Pons (tissue), 1 donor: ENCODE data around the gene CKS1B.

Source experiments
- DNase-seq: peaks from one replicate; pipeline ENCODE4 v3.0.0-alpha.2; 2016; ENCODE audit warnings: low spot score

CKS1B gene

DNA sequence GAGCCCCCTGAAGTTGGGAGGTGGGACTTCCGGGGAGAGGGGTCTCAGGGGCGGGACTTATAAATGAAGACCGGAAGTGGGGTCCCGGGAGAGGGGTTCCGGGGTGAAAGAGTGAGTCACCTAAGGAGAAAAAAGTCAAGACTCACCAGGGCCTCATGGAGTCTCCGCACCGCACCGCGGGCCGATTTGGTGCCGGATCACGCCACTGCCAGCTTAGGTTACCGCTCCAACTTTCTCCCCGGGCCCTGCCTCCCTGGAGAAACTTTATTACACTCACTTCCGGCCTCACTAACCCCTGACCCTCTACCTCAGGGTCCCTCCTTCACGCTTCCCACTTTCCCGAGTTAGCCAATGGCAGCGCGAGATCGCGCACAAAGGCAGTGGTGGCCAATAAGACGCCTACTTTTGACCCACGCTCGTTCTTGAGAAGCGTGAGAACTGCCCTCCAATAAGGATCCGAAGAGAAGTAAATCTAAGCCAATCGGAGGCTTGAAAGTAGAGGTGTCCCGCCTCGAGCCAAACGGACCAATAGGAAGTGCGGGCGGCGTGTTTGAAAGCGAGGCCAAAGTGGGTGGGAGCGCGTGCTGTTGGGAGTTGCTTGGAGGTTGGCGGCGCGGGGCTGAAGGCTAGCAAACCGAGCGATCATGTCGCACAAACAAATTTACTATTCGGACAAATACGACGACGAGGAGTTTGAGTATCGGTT, at the start of gene CKS1B:
CKS1B (plus strand) TSS at position 580 of the 706 bp plus-strand sequence; CDS start at position 645, 65 bp downstream.
- DNase-seq, result peak; percentile 100

DNA sequence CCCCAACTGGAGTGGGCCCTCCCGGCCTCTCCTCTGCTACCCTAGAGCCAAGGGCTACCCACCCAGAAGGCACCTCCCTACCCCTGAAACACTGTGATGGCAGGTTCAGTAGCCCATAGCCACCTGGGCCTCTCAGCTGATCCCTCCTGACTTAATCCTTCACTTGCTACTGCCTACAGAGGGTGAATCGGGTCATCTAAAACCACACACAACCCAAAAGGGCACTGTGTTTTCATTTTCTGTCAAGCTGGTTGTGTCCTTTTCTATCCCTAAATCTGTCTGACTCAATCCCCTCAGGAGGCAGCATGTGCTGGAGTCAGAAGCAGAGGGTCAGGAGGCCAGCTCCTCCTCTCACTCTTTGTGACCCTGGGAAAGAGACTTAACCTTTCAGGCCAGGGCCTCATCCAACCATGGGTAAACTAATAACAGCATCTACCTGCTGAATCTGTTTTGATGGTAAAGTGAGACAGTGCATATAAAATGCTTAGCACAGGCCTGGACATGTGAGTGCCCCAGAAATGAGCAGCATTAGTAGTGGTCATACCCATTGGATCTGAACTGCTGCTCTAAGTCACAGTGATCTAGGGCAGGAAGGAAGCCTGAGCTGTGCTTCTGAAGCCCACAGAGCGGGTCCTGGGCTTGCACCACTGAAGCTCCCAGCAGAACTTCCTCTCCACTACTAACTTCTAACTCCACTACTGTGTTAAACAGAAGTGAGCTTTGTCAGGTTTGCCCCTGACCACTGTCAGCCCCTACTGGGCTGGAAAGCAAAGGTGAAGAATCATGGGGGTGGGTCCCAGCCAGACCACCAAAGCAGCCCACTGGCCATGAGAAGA, 48.9 kb upstream of the CKS1B start:
- DNase-seq, result no peak

DNA sequence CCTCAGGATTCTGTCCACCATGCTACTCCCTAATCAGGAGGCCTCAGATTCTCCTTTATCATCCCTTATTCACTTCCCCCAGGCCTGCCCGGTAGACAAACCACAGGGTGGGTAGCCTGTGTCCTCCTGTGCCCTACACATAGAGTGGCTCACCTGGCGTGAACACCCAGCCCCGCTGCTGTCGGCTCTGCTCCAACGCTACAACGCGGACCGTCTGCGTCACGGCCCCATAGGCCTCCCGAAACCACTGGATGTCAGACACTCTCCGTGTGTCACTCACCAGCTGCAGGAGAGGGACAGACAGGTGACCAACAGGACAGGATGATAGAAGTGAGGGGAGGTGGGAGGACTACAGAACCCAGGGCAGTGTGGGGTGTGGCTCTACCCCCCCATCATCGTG, 48.3 kb upstream of the CKS1B start:
- no peak for DNase-seq

DNA sequence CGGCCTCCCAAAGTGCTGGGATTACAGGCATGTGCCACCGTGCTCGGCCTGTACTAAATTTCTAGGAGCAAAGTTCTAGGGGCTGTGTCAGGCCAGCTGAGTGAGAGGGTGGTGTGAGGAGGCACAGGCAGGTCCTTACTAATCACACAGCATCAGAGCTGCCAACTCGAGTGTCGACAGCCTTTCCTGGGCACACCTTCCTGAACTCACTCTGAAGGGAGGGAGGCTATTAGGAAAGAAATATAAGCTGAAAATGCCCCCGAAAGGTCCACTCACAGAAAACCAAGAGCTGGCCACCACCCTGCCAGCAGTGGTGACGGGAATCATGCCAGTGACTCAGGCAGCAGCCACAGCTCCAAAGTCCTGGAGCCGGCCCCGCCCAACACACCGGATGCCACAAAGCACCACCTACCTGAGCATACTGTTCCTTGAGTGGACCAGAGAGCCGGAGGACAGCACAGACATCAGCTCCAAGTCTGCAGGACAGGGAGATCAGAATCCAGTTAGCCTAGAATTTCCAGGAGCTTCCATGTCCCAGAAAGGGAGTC, 42.5 kb upstream of the CKS1B start:
- DNase-seq, result no peak

DNA sequence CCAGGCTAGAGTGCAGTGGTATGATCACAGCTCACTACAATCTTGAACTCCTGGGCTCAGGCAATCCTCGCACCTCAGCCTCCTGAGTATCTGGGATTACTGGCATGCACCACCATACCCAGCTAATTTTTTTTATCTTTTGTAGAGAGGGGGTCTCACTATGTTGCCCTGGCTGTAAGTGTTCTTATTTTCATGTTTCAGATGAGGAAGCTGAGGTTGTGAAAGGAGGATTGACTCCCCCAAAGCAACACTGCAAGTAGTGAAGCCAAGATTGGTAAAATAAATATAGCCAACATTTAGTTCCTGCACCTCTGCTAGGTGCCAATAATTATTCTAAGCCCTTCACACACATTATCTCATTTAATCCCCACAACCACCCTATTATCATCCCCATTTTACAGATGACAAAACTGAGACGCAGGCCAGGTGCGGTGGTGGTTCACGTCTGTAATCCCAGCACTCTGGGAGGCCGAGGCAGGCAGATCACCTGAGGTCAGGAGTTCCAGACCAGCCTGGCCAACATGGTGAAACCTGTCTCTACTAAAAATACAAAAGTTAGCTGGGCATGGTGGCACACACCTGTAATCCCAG, 40.0 kb upstream of the CKS1B start:
- no peak for DNase-seq

DNA sequence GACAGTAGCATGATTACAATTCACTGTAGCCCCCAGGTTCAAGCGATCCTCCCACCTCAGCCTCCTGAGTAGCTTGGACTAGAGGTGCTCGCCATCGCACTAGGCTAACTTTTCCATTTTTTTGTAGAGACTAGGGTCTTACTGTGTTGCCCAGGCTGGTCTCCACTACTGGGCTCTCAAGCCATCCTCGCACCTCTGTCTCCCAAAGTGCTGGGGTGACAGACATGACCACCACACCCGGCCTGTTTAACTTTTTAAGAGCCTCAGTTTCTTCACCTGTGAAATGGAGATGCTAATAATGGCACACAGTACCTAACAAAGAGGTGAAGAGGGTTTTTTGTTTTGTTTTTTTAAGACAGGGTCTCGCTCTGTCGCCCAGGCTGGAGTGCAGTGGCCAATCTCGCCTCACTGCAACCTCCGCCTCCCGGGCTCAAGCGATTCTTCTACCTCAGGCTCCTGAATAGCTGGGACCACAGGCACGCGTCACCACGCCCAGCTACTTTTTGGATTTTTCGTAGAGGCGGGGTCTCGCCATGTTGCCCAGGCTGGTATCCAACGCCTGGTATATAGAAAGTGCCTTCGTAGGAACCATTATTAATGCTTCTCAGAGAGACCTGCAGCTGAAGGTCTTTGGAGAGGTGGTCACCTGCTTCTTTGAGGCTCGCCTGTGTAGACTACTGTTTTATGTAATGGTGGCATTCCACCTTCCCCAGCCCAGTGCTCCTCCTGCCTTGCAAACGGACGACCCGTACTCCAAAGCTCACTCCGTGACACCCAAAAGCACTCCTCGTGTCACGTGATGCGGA, 38.5 kb upstream of the CKS1B start:
- no peak for DNase-seq

DNA sequence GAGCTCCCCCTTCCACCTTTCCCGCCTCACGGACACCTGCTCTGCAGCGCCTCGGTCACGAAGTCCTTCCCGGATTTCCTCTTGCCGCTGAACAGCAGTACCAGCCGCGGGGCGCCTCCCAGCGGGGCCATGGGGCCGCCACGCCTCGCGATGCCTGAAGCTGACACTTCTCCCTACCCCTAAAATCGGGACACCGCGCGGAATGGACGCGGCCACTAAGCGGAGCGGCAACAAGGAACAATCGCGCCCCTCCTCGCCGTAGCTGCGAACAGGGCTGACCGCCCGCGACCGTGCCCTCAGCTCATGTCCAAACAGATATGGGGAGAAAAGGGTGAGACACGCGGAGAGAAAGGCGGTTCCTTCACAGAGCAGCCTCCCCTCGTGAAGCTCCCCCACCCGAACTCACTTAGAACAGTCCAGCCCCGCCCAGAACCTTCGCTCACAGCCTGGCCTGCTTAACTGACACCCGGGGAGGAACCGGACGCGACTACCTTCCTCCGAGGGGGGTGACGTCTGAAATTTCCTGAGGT, 37.9 kb upstream of the CKS1B start, which contains the start of gene PMVK:
PMVK (minus strand) TSS at position 165 of the 530 bp plus-strand sequence; CDS start at position 131, 34 bp downstream.
- DNase-seq, result peak; percentile 98

DNA sequence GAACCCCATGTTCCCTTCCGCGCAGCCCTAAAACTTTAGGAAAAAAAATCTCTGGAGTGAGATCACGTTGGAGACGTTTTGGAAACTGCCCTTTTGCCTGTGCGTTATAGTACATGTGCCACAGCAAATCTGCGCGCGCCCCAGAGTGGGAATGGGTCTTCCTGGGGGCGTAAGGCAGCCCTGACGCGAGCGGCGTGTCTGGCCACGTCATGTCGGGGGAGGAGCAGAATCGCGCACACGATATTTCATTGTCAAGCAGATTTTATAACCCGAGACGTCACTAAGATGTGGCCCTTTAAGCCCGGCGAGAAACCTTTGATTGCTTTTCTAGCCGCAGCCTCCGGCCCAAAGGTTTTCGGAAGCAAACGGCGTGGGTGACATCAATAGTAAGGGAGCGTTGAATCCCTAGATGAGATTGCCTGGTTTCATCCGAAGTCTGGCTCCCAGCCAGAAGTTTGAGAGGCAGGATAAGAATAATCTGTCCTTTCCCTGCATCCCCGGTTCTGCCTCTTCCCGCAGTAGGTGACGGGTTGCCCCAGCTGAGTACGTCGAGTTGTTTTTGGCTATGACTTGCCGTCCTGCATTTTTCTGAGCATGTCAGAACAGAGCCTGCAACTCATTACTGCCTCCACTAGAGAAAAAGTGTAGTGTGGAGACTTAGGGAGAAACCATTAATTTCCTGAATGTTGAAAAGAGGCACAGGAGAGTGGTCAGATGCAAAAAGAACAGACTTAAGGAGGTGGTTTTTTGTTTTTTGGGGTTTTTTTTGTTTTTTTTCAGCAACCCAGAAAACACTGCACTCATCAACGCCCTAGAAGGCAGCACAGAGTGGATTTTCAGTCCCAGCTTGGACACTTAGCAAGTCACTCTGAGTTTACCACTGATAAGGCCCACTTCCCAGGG, 37.1 kb upstream of the CKS1B start:
- DNase-seq, result peak; percentile 96

DNA sequence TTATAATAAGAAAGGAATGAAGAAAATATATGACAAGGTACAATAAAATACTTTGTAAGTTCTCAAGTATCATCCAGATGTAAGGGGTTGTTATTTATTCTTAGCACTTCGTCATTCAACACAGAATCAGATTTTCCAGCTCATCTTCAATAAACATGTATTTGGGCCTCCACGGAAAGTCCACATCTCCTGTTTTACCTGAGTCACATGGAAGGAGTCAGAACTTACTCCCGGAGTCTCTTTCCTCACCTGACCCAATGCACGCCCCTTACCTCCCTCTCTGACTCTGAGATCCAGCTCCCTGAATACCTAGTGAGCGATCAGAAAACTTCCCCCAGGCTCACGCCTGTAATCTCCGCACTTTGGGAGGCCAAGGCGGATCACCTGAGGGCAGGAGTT, 36.5 kb upstream of the CKS1B start:
- no peak for DNase-seq

DNA sequence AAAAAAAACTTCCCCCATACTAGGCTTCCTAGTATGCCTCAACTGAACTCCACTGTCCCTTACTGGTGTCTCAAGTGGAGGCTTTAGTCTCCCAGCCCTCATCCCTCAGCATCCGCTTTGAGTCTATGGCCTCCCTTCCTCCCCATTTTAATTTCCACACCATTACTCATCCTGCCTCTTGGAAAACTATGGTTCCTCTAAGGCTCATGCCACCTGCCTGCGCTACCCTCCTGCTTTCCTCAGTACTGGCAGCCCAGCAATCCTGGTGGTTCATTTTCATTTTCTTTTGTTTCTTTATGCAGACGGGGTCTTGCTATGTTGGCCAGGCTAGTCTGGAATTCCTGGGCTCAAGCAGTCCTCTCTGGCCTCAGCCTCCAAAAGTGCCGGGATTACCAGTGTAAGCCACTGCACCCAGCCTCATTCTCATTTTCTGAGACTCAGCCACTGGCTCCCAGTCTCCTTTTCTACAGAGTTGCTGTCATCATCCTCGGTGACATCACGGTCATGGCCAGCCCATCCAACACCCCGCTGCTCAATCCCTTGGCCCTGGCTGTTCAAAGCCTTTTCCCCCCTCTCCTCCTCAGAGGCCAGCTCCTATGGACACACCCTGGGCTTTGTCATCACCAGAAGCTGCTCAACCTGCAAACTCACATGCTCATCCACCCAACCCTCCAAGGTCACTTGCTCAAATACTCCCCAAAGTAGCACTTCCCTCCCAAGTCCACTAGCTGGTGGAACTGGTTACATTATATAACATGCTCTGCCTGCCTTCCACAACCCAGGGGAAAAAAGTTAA, 35.7 kb upstream of the CKS1B start:
- no peak for DNase-seq

DNA sequence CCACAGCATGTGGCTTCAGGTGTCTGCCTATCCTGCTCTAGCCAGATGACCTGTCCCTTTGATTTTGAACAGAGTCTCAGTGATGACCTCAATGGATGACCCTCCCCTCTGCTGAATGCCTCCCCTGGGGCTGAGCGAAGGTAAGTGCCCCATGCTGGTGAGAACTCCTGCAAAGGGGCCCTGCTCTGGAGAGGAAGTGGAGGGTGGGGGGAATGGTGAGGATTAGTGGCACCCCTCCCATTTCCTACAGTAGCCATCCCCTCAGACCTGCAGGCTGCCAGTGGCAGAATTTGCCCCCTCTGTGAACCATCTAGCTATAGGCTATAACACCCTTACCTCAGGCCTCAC, 34.3 kb upstream of the CKS1B start:
- no peak for DNase-seq

DNA sequence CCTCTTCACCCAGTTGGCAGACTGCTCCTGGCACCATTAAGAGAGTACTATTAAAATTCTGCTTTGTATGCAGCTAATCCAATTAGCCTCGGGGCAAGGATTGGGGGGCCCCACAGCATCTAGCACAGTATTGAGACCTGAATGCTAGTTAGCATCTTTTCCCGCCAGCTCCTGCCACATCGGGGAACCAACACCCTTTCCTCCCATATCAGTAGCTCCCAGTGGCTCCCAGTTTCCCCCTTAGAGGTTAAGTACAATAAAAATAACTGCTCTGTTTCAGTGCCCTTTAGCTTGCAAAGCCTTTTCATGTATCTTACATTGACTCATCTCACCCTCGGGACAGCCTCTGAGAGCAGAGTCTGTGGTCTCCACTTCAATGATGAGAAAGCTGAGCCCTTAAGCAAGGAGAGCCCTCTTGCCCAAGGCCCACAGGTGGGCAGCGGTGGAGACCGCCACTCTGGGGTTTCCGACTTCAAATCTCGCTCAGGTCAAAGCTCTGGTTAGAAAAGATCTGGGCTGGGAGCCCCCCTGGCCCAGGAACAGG, 33.8 kb upstream of the CKS1B start:
- DNase-seq, result no peak

DNA sequence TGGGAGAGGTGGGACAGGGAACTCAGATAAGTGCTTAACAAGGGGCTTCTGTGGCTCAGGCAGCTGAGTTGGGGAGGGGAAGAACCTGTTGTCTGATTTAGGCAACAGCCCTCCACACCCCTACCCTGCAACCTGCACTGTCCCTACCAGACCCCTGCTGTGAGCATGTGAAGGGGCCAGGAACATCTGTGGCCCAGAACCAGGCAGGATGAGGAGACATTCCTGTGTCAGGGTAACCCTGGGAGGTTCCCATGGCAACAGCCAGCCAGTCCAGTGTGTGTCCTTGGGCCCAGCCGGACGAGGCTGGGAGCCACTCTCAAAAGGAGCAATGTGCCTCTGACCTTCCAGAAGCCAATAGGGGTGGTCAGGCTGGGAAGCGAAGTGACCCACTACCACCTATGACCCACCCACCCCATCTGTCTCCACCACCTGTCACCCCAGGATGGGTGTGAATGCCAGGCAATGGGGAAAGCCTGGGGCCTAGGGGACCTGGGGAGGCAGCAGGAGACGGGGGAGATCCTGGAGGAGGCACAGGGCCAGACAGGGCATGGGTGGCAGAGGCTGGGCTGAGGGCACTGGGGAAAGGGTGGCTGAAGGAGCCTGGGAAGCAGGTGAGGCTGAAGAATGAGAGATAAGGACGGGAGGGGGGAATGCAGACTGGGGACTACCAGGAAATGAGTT, 33.0 kb upstream of the CKS1B start:
- no peak for DNase-seq

DNA sequence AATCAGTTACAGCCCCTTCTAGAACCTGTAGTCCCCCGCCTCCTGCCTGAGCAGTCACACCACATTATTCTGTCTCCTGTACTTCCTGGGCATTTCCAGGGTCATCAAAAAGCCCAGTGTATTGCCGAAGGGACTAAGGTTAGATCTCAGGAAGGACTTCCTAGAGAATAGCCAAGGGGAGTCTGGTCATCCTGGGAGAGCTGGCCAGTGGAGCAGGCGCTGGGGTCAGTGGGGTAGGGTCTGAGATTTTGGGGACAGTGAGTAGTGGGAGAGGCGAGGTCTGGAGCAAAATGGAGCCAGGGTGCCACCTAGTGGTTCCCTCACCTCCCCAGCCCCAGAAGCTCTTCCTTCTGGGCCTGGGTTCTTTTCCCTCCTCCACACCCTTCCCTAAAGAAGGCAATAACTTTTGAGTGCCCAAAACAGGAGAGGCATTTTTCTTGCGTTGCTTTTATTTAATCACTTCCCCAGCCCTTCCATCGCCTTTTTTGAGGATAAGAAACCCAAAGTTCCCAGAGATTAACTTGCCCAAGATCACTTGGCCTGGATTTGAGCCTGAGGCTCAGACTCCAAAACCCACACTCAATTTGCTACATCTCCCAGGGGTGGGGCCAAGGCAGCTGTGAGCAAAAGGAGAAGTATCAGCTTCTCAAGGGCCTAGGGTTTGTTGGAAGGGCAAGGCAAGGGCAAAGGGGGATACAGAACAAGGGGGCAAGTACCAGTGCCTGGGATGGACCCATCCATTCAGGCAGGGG, 30.7 kb upstream of the CKS1B start:
- no peak for DNase-seq

DNA sequence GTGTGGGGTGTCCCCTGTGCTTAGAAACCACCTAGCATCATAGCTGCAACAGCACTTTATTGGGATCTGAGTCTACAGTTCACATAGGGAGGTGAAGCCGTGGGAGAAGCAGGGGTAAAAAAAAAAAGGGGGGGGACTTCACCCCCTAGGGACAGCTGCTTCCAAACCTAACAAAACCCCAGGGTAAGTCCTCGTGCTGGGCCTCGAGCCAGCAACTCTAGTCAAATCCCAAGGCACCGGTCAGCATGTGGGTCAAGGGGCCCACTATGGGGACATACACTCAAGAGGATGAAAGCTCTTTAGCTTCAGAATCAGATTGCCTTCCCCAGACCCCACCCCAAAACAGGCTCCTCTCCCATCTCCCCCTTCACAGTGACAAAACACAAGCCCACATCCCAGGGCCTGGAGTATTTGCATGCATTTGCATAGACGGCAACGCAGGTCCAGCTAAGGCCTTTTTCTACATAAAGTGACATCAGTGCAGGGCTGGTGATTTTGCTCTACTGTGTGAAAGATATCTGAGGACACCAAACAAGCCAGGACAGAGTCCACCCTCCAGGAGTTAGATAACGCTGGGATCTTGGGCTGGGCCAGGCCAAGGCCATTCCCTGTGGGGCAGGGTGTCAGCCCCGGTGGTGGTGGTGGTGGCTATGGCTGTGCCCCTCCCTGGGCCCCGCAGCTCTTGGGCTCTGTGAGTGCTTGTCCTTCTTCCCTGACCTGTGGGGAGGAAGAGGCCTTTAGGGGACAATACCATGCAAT, 29.9 kb upstream of the CKS1B start:
- no peak for DNase-seq

DNA sequence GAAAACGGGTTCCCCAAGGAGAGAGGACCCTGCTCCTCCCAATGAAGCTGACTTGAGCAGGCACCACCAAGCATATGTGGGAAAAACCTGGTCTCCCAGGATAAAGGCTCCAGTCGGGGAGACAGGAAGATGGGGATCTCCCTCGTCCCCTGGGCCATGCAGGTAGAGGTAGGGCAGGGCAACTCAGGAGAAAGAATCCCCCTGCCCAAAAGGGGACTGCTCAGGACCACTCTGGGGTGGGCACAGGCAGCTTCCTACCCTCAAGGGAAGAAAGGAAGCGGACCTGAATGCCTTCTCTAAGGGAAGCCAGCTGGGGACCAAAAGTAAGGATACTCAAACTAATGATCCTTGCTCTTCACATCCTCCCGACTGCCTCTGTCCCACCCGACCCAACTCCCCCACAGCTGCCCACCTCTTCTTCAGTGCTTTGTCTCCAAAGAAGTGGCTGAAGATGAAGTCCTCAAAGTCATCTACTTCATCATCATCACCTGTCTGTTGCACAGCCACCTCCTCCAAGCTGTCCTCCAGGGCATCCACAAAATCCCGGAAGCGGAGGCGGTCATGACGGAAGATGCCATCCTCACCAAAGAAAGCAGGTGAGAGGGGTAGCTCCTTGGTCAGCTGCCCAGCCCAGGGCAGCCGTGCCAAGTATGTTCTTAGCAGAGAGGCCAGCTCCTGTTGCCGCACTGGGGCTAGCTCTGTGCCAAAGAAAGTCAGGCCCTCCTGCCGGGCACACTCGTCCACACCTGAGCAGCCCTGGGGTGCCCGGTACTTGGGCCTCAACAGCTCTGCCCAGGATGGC, 29.1 kb upstream of the CKS1B start:
- DNase-seq, result no peak
